ENCODE results near the gene BCAS3.

Gene BCAS3

GRCh38 chr17:61211236-61211635, 533.6 kb downstream of the BCAS3 start:
- Histone ChIP-seq H3K9me3 (ENCODE audit: control insufficient read depth, low read length) (no peaks in the 10 kb centered on the region), H3K27me3 (ENCODE audit: control insufficient read depth, insufficient read depth, low read length, poor library complexity, severe bottlenecking) (no peaks in the 10 kb centered on the region), H3K36me3 (ENCODE audit: control insufficient read depth, insufficient read depth, low read length) (no peaks in the 10 kb centered on the region), H3K27ac (ENCODE audit: insufficient read depth, low read depth, low read length, poor library complexity, severe bottlenecking) (no peak overlapping the region), H3K4me1 (ENCODE audit: control insufficient read depth, insufficient read depth, low read length) (peaks cover 31% of the 10 kb centered on the region), H3K4me3 (ENCODE audit: insufficient read depth, low read depth, low read length) (no peak overlapping the region)
- 30 to 47% methylated on average over 1 of the region's 1 CpG for WGBS, 2 experiments

GRCh38 chr17:61212655-61213054, 535.0 kb downstream of the BCAS3 start:
- no peak overlapping the region for H3K27ac ChIP-seq (ENCODE audit: insufficient read depth, low read depth, low read length, poor library complexity, severe bottlenecking)
- 90 to 93% methylated on average over 1 of the region's 1 CpG for WGBS, 2 experiments
- H3K27me3 ChIP-seq (ENCODE audit: control insufficient read depth, insufficient read depth, low read length, poor library complexity, severe bottlenecking) = no peaks in the 10 kb centered on the region
- H3K9me3 ChIP-seq (ENCODE audit: control insufficient read depth, low read length) = no peaks in the 10 kb centered on the region
- H3K4me3 ChIP-seq (ENCODE audit: insufficient read depth, low read depth, low read length) = no peak overlapping the region
- H3K4me1 ChIP-seq (ENCODE audit: control insufficient read depth, insufficient read depth, low read length) = peaks cover 31% of the 10 kb centered on the region
- H3K36me3 ChIP-seq (ENCODE audit: control insufficient read depth, insufficient read depth, low read length) = no peaks in the 10 kb centered on the region

GRCh38 chr17:61214753-61215152, 537.1 kb downstream of the BCAS3 start:
- H3K27me3 ChIP-seq (ENCODE audit: control insufficient read depth, insufficient read depth, low read length, poor library complexity, severe bottlenecking) = no peaks in the 10 kb centered on the region
- H3K36me3 ChIP-seq (ENCODE audit: control insufficient read depth, insufficient read depth, low read length) = no peaks in the 10 kb centered on the region
- H3K9me3 ChIP-seq (ENCODE audit: control insufficient read depth, low read length) = no peaks in the 10 kb centered on the region
- no peak overlapping the region for H3K27ac ChIP-seq (ENCODE audit: insufficient read depth, low read depth, low read length, poor library complexity, severe bottlenecking)
- no peak overlapping the region for H3K4me3 ChIP-seq (ENCODE audit: insufficient read depth, low read depth, low read length)
- peaks cover 14% of the 10 kb centered on the region for H3K4me1 ChIP-seq (ENCODE audit: control insufficient read depth, insufficient read depth, low read length)

DNA sequence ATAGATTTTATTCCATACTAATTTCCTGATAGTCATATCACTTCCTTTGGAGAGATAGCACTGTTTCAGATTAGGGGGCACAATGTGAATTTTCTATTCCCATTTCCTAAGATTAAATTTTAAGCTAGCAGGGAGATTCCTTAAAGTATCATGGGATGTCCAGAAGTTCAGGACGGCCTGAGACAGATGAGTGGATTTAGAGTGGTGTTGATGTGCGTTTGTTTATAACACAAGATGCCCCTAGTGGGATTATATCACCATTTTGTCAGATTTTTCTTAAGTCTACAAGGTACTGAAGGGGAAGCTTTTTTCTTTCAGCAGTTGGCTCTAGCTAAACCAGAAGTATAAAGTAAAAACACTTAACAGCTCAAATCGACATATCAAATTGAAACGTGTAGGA, 538.4 kb downstream of the BCAS3 start:
- no peaks in the 10 kb centered on the region for H3K9me3 ChIP-seq (ENCODE audit: control insufficient read depth, low read length)
- no peaks in the 10 kb centered on the region for H3K36me3 ChIP-seq (ENCODE audit: control insufficient read depth, insufficient read depth, low read length)
- no peaks in the 10 kb centered on the region for H3K27me3 ChIP-seq (ENCODE audit: control insufficient read depth, insufficient read depth, low read length, poor library complexity, severe bottlenecking)
- H3K27ac ChIP-seq (ENCODE audit: insufficient read depth, low read depth, low read length, poor library complexity, severe bottlenecking) = no peak overlapping the region
- H3K4me1 ChIP-seq (ENCODE audit: control insufficient read depth, insufficient read depth, low read length) = peaks cover 6% of the 10 kb centered on the region
- 96% methylated on average over 2 of the region's 4 CpGs for WGBS, 2 experiments
- H3K4me3 ChIP-seq (ENCODE audit: insufficient read depth, low read depth, low read length) = no peak overlapping the region

- Histone ChIP-seq H3K27ac (ENCODE audit: insufficient read depth, low read depth, low read length, poor library complexity, severe bottlenecking) (no peak overlapping the region), H3K4me3 (ENCODE audit: insufficient read depth, low read depth, low read length) (no peak overlapping the region), H3K4me1 (ENCODE audit: control insufficient read depth, insufficient read depth, low read length) (no peaks in the 10 kb centered on the region), H3K36me3 (ENCODE audit: control insufficient read depth, insufficient read depth, low read length) (no peaks in the 10 kb centered on the region), H3K27me3 (ENCODE audit: control insufficient read depth, insufficient read depth, low read length, poor library complexity, severe bottlenecking) (no peaks in the 10 kb centered on the region), H3K9me3 (ENCODE audit: control insufficient read depth, low read length) (no peaks in the 10 kb centered on the region)
- 84 to 90% methylated on average over 4 of the region's 4 CpGs for WGBS, 2 experiments
These were observed 540.3 kb downstream of the BCAS3 start for GRCh38 chr17:61217878-61218437.

DNA sequence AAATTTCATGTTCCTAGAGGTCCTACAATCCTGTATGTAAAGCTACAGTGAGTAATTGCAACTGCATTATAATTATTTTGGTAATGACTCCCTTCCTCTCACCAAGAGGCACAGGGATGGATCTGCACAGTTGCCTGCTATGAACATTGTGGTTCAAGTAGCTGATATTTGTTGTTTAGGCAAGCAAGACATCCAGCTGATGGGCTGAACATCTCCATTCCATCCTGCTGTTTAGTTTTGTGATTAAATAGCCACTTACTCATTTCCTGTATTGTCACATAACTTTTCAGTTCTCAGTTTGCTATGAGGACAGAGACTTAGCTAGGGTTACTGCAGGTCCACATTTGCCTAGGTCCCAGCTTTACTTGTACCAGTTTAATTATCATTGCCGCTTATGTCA, 540.8 kb downstream of the BCAS3 start:
- 94 to 95% methylated on average over 1 of the region's 1 CpG for WGBS, 2 experiments

DNA sequence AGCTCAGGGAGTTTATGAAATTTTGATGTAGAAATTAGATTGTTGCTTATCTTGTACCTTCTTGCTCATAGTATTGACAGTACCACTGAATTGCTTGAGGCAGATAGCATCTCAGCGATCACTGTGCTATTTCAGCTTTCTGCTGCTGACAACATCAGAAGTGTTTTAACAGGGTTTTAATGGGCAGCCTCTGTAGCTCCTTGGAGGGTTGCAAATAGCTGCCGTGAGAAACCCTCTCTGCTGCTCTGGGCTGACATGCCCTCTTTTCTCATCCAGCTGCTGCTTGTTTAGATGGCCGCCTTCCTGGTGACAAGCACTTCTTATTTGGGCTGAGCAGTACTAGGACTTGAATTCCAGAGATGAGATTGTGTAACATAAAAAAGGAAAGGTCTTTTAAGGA, 541.8 kb downstream of the BCAS3 start:
- WGBS, 2 experiments = 85% methylated on average over 3 of the region's 3 CpGs

More for the DNA sequence above, 540.8 kb downstream of the BCAS3 start:
- Histone ChIP-seq H3K27ac (ENCODE audit: insufficient read depth, low read depth, low read length, poor library complexity, severe bottlenecking) (no peak overlapping the region), H3K4me3 (ENCODE audit: insufficient read depth, low read depth, low read length) (no peak overlapping the region), H3K4me1 (ENCODE audit: control insufficient read depth, insufficient read depth, low read length) (no peaks in the 10 kb centered on the region), H3K9me3 (ENCODE audit: control insufficient read depth, low read length) (no peaks in the 10 kb centered on the region), H3K36me3 (ENCODE audit: control insufficient read depth, insufficient read depth, low read length) (no peaks in the 10 kb centered on the region), H3K27me3 (ENCODE audit: control insufficient read depth, insufficient read depth, low read length, poor library complexity, severe bottlenecking) (no peaks in the 10 kb centered on the region)

DNA sequence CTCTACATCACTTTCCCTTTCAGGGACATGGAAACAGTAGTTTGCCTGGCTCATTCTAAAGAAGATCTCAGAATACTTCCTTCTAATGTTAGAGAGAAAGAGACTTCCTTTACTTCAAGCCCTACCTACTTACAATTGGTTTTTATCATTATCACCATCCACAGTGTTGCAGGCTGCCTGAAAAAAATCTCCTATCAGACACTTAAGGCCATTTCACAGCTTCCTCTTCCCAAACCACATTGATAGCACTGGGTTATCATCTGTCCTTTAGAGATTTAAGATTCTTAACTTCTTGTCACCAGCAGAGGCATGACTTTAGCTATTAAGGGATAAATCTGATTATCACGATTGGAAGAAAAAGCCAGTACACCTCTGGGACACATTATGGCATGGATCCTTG, 543.5 kb downstream of the BCAS3 start:
- Histone ChIP-seq H3K27me3 (ENCODE audit: control insufficient read depth, insufficient read depth, low read length, poor library complexity, severe bottlenecking) (no peaks in the 10 kb centered on the region), H3K27ac (ENCODE audit: insufficient read depth, low read depth, low read length, poor library complexity, severe bottlenecking) (no peak overlapping the region), H3K4me3 (ENCODE audit: insufficient read depth, low read depth, low read length) (no peak overlapping the region), H3K36me3 (ENCODE audit: control insufficient read depth, insufficient read depth, low read length) (no peaks in the 10 kb centered on the region), H3K4me1 (ENCODE audit: control insufficient read depth, insufficient read depth, low read length) (no peaks in the 10 kb centered on the region), H3K9me3 (ENCODE audit: control insufficient read depth, low read length) (no peaks in the 10 kb centered on the region)
- 84 to 85% methylated on average over 1 of the region's 1 CpG for WGBS, 2 experiments

More for the DNA sequence above, 541.8 kb downstream of the BCAS3 start:
- Histone ChIP-seq H3K27me3 (ENCODE audit: control insufficient read depth, insufficient read depth, low read length, poor library complexity, severe bottlenecking) (no peaks in the 10 kb centered on the region), H3K9me3 (ENCODE audit: control insufficient read depth, low read length) (no peaks in the 10 kb centered on the region), H3K4me3 (ENCODE audit: insufficient read depth, low read depth, low read length) (no peak overlapping the region), H3K27ac (ENCODE audit: insufficient read depth, low read depth, low read length, poor library complexity, severe bottlenecking) (no peak overlapping the region), H3K4me1 (ENCODE audit: control insufficient read depth, insufficient read depth, low read length) (no peaks in the 10 kb centered on the region), H3K36me3 (ENCODE audit: control insufficient read depth, insufficient read depth, low read length) (no peaks in the 10 kb centered on the region)

- no peaks in the 10 kb centered on the region for H3K9me3 ChIP-seq (ENCODE audit: control insufficient read depth, low read length)
- H3K27ac ChIP-seq (ENCODE audit: insufficient read depth, low read depth, low read length, poor library complexity, severe bottlenecking) = no peak overlapping the region
- H3K4me1 ChIP-seq (ENCODE audit: control insufficient read depth, insufficient read depth, low read length) = no peaks in the 10 kb centered on the region
- 97 to 98% methylated on average over 8 of the region's 8 CpGs for WGBS, 2 experiments
- H3K36me3 ChIP-seq (ENCODE audit: control insufficient read depth, insufficient read depth, low read length) = no peaks in the 10 kb centered on the region
- no peak overlapping the region for H3K4me3 ChIP-seq (ENCODE audit: insufficient read depth, low read depth, low read length)
- H3K27me3 ChIP-seq (ENCODE audit: control insufficient read depth, insufficient read depth, low read length, poor library complexity, severe bottlenecking) = no peaks in the 10 kb centered on the region
These were observed 544.2 kb downstream of the BCAS3 start for GRCh38 chr17:61221597-61222471.

GRCh38 chr17:61223725-61224124, 546.1 kb downstream of the BCAS3 start:
- 100% methylated on average over 1 of the region's 1 CpG; no CpG with 5 or more reads in 1 of the 2 experiments for WGBS, 2 experiments
- H3K27me3 ChIP-seq (ENCODE audit: control insufficient read depth, insufficient read depth, low read length, poor library complexity, severe bottlenecking) = no peaks in the 10 kb centered on the region
- no peaks in the 10 kb centered on the region for H3K4me1 ChIP-seq (ENCODE audit: control insufficient read depth, insufficient read depth, low read length)
- H3K4me3 ChIP-seq (ENCODE audit: insufficient read depth, low read depth, low read length) = no peak overlapping the region
- H3K36me3 ChIP-seq (ENCODE audit: control insufficient read depth, insufficient read depth, low read length) = no peaks in the 10 kb centered on the region
- no peak overlapping the region for H3K27ac ChIP-seq (ENCODE audit: insufficient read depth, low read depth, low read length, poor library complexity, severe bottlenecking)
- H3K9me3 ChIP-seq (ENCODE audit: control insufficient read depth, low read length) = no peaks in the 10 kb centered on the region
